Activated CD4-positive, alpha-beta T cell treated with anti-CD3 and anti-CD28 coated beads, Interleukin-2, amount 50 U/mL, for 24 hours (primary cell): ENCODE results near the gene PTPA.

Experiments used
- DNase-seq, 2 donors: peaks; one replicate each; pipeline ENCODE4 v3.0.0-alpha.2; 2020; ENCODE audit warnings: low read depth in 1 of 2, low spot score in 1 of 2

Gene PTPA

GRCh38 chr9:129110740-129111527, at the start of gene PTPA, which contains the start of gene CRAT:
TSS of gene PTPA (plus strand) at chr9:129111415. CDS start at chr9:129111601, 186 bp downstream.
TSS of gene CRAT (minus strand) at chr9:129110793. CDS start at chr9:129110509, 284 bp downstream.
- DNase-seq, result peak; percentile 91 to 92

GRCh38 chr9:129063061-129063460, 48.2 kb upstream of the PTPA start:
- DNase-seq, result no peak

DNA sequence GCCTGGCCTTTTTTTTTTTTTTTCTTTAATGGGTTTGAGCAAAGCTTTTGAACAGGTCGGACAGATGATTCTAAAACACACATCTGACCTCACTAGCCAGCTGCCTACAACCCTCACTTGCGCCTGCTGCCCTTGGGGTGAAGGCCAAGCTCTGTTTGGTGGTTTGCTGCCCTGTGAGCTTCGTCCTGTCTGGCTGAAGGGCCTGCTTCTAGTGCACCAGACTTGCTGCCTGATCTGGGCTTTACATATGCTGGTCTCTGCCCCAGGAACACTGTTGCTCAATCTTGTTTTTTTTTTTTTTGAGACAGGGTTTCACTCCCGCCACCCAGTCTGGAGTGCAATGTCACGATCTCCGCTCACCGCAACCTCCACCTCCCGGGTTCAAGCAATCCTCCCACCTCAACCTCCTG, 46.7 kb upstream of the PTPA start:
- no peak for DNase-seq

GRCh38 chr9:129068110-129068509, 43.1 kb upstream of the PTPA start:
- no peak for DNase-seq

GRCh38 chr9:129068990-129069861, 42.0 kb upstream of the PTPA start:
- DNase-seq, result peak; percentile 7 to 27

GRCh38 chr9:129069862-129070641, 41.2 kb upstream of the PTPA start:
- no peak for DNase-seq

- DNase-seq, result no peak
Observed at GRCh38 chr9:129070696-129071525, 40.3 kb upstream of the PTPA start.

DNA sequence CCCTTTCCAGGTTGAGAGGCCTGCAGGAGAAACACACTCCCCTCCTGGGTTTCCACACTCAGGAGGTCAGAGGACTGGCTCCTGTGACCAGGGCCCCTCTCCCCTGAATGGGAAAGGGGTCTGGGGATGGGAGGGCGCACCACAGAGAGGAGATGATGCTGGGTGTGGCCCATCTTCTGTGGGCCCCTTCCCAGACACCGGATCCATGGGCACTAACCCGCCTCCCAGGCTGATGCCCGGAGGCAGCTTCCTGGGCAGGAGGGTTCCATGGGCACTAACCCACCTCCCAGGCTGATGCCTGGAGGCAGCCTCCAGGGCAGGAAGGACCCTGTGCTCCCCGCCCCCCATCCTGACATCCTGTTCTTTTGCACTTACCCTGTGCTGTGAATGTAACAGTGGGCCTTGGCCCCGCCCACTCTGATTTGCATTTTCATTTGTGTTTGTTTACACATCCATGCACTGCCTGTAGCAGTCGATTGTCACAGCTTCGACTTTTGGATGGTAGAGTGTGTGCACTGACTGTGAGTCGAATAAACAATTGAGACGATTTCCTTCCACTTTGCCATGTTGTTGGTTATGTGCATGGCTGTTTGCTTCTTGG, 39.6 kb upstream of the PTPA start:
- DNase-seq, result no peak

GRCh38 chr9:129072171-129072570, 39.0 kb upstream of the PTPA start:
- DNase-seq, result no peak

GRCh38 chr9:129073404-129073803, 37.8 kb upstream of the PTPA start:
- DNase-seq, result no peak

- no peak for DNase-seq
Observed at GRCh38 chr9:129074106-129074505, 37.1 kb upstream of the PTPA start.

DNA sequence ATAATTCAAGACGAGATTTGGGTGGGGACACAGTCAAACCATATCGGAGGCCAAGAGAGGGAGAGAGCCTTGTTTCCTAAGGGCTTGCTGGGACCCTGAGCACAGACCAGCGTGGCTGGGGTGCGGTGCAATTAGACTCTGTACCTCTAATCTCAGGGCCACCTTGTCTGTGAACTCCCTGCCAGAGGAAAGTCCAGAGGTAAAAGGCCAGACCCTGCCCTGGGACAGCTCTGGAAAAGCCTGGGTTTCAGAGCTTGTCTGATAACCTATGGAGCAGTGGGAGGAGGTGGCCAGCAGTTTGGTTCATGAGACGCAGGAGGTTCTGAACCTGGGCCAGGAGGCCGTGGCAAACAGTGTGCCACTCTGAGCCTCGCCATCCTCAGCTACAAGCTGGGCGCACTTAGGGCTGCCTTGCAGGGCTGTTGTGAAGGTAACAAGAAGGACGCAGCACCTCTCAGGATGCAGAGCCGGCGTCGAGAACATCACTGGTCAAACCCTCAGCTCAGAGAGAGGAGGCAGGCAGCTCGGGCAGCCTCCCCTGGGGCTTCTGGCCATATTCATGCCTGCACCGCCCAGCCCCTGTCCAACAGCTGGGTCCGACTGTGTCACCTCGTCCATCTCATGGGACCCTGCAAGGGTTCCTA, 35.1 kb upstream of the PTPA start:
- DNase-seq, result no peak

DNA sequence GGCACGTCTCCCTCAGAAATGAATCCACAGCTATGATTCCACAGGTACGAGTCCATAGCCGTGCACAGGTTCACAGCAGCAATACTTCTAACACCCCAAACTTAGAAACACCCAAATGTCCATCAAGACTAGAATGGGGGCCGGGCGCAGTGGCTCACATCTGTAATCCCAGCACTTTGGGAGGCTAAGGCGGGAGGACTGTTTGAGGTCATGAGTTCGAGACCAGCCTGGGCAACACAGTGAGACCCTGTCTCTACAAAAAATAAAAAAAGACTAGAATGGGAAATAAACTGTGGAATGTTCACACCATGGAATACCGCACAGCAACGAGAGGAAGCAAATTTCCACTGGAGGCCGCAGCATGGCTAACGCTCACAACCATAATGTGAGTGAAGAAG, 34.6 kb upstream of the PTPA start:
- no peak for DNase-seq

DNA sequence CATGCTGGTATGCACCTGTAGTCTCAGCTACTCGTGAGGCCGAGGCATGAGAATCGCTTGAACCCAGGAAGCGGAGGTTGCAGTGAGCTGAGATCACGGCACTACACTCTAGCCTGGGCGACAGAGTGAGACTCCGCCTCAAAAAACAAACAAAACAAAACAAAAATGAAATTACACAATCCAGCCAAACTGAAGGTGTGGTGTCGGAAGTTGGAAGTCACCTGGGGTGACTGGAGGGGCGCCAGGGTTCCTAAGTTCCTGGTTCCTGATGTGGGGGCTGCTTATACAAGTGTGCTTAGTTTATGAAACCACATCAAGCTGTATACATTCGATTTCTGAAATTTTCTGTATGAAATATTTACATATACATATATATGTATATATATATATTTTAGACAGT, 34.0 kb upstream of the PTPA start:
- DNase-seq, result no peak

- DNase-seq, result no peak
Observed at GRCh38 chr9:129078691-129079503, 32.3 kb upstream of the PTPA start.

- DNase-seq, result no peak
Observed at GRCh38 chr9:129079829-129080228, 31.4 kb upstream of the PTPA start.

DNA sequence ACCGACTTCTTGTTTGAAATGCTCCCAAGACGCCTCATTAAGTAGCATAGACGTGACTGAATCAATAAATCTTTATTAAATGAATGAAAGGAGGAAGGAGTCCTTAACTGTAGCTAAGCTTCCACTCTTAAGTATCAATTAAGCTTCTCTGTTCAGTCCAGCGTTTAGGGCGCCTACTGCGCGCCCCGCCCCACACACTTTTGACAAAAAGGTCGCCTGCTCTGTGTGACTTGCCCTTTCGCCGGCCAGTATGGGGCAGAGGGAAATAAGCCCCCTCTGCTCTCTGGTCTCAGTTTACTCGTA, 31.0 kb upstream of the PTPA start:
- DNase-seq, result no peak

DNA sequence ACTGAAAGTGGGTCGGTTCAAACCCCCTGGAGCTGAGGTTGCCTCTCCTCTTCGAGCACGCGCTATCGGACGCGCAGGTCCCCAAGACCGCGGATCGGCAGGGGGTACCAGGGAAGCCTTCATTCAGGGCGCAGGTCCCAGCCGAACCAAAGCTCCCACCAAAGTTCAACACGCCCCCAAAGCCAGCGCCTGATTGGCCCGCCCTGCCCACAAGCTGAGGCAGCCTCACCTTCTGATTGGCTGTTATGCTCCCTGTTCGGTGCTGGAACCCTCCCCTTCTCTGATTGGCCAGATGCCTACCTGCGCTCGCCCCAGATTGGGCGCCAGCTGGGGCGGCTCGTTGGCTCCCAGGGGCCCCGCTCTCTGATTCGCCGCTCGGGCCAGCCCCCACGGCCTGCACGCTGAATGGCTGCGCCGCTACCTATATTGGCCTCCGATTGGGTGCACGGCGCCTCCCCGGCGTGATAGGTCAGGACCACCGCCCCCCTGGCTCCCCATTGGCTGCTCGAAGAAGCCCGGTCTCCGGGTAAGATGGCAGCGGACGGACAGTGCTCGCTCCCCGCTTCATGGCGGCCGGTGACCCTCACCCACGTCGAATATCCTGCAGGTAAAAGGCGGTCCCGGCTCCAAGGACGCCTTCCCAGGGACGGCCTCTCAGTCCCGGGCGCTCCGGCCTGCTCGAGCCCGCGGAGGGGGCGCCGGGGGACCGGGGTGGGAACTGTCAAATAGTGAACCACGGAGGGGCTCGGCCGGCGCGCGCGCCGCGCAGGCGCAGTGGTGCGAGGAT, 30.4 kb upstream of the PTPA start, which contains the start of gene DOLPP1:
Gene DOLPP1, plus strand, starts transcription at position 511 of the 787 bp plus-strand sequence. Its CDS starts 21 bp downstream, at position 532.
- DNase-seq, result peak; percentile 94 to 97
